Erythroblast (primary cell): Measurements from ENCODE around the gene ANGPTL4.
"Not testable (repeated sequence)": the region's sequence is repeated elsewhere in the genome, so short reads cannot be mapped to it uniquely, and the experiment has no call there.

Source experiments
- GATA1 ChIP-seq: IDR thresholded peaks from 2 replicates; pipeline ENCODE4 v1.6.1; 2011; ENCODE audit warnings: low read depth, mild to moderate bottlenecking, control low read depth, low read length, moderate library complexity
- POLR2A ChIP-seq: IDR thresholded peaks from 2 replicates; pipeline ENCODE4 v1.6.1; 2011; ENCODE audit warnings: mild to moderate bottlenecking, low read length

DNA sequence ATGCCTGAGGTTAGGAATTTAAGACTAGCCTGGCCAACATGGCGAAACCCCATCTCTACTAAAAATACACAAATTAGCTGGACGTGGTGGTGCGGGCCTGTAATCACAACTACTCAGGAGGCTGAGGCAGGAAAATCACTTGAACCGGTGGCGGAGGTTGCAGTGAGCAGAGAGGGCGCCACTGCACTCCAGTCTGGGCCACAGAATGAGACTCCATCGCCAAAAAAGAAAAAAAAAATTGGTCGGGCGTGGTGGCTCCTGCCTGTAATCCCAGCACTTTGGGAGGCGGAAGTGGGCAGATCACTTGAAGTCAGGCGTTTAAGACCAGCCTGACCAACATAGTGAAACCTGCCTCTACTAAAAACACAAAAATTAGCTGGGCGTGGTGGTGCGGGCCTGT is 46.8 kb downstream of the ANGPTL4 start:
- TF ChIP-seq POLR2A, GATA1: not testable (repeated sequence)
